Astrocyte (in vitro differentiated cells and primary cell): ENCODE data around the gene CYP8B1. TPM values are rescaled to one million over a fixed set of nuclear protein-coding genes. Genes with fewer than 3 reads are reported as not detected.
A peak's percentile ranks its signal among the peaks of the same experiment; 100 is the strongest.

Source experiments
- DNase-seq: peaks from one replicate; pipeline ENCODE4 v3.0.0-alpha.2; 2010; ENCODE audit warnings: low read depth
- FAIRE-seq: peaks from 2 replicates; lab custom pipeline; 2011; peaks lifted over from hg19 to GRCh38; lab: Jason Lieb, UNC
- H2AFZ ChIP-seq: 2 replicates; pipeline ENCODE4 v1.6.0; 2012; ENCODE audit warnings: low read depth, low read length, inconsistent platforms
- H3K27ac ChIP-seq: 2 replicates; pipeline ENCODE4 v1.5.1; 2011; ENCODE audit warnings: low read depth, low read length, inconsistent platforms
- H3K27me3 ChIP-seq: 2 replicates; pipeline ENCODE4 v1.6.0; 2011; ENCODE audit warnings: low read length, inconsistent platforms; ENCODE audit not compliant: insufficient read depth
- H3K36me3 ChIP-seq: 2 replicates; pipeline ENCODE4 v1.5.1; 2011; ENCODE audit warnings: low read length, inconsistent platforms; ENCODE audit not compliant: insufficient read depth
- H3K4me1 ChIP-seq: 2 replicates; pipeline ENCODE4 v1.5.1; 2011; ENCODE audit warnings: low read length, inconsistent platforms; ENCODE audit not compliant: insufficient read depth
- H3K4me2 ChIP-seq: 2 replicates; pipeline ENCODE4 v1.6.0; 2012; ENCODE audit warnings: low read length, inconsistent platforms
- H3K4me3 ChIP-seq: 2 replicates; pipeline ENCODE4 v1.5.1; 2011; ENCODE audit warnings: low read depth, mild to moderate bottlenecking, low read length, inconsistent platforms; ENCODE audit not compliant: insufficient read depth
- H3K79me2 ChIP-seq: 2 replicates; pipeline ENCODE4 v1.6.0; 2012; ENCODE audit warnings: mild to moderate bottlenecking, low read length, inconsistent platforms; ENCODE audit not compliant: insufficient read depth
- H3K9ac ChIP-seq: 2 replicates; pipeline ENCODE4 v1.6.0; 2012; ENCODE audit warnings: mild to moderate bottlenecking, low read length, inconsistent platforms
- H3K9me3 ChIP-seq: 2 replicates; pipeline ENCODE4 v1.5.1; 2012; ENCODE audit warnings: low read depth, mild to moderate bottlenecking, low read length, inconsistent platforms; ENCODE audit not compliant: insufficient read depth
- H4K20me1 ChIP-seq: 2 replicates; pipeline ENCODE4 v1.6.0; 2012; ENCODE audit warnings: low read length, inconsistent platforms; ENCODE audit not compliant: insufficient read depth
- H3K27ac Mint-ChIP-seq: one replicate; pipeline ENCODE4 v1.8.0; 2021; ENCODE audit warnings: mild to moderate bottlenecking, mixed read lengths; ENCODE audit not compliant: unreplicated experiment
- H3K27me3 Mint-ChIP-seq: one replicate; pipeline ENCODE4 v1.8.0; 2021; ENCODE audit warnings: low read depth, mixed read lengths; ENCODE audit not compliant: unreplicated experiment
- H3K36me3 Mint-ChIP-seq: one replicate; pipeline ENCODE4 v1.8.0; 2021; ENCODE audit warnings: low read depth, mixed read lengths; ENCODE audit not compliant: unreplicated experiment
- H3K4me1 Mint-ChIP-seq: one replicate; pipeline ENCODE4 v1.8.0; 2021; ENCODE audit warnings: low read depth, mixed read lengths; ENCODE audit not compliant: unreplicated experiment
- H3K4me3 Mint-ChIP-seq: one replicate; pipeline ENCODE4 v1.8.0; 2021; ENCODE audit warnings: mild to moderate bottlenecking, moderate library complexity, mixed read lengths; ENCODE audit not compliant: unreplicated experiment
- H3K9me3 Mint-ChIP-seq: one replicate; pipeline ENCODE4 v1.8.0; 2021; ENCODE audit warnings: mild to moderate bottlenecking, mixed read lengths; ENCODE audit not compliant: unreplicated experiment
- CTCF ChIP-seq: IDR thresholded peaks from 2 replicates; pipeline ENCODE4 v1.5.1; 2011; ENCODE audit warnings: low read depth, mild to moderate bottlenecking, inconsistent platforms, low read length, moderate library complexity; ENCODE audit not compliant: insufficient read depth
- EZH2 ChIP-seq: IDR thresholded peaks from 2 replicates; pipeline ENCODE4 v1.6.1; 2012; ENCODE audit warnings: mild to moderate bottlenecking, low read length, inconsistent platforms; ENCODE audit not compliant: insufficient read depth
- total RNA-seq: library from RNA; stranded (reverse); gene quantifications from 2 replicates; pipeline ENCODE4 v1.2.1, GENCODE V29; 2021

Gene CYP8B1
- total RNA-seq, 1 donor from 2014 or later: not detected

GRCh38 chr3:42841332-42841731, 34.3 kb downstream of the CYP8B1 start:
- no peaks in the 10 kb centered on the region for H3K9me3 ChIP-seq
- H3K79me2 ChIP-seq: no peaks in the 10 kb centered on the region
- H3K27ac ChIP-seq: no peak overlapping the region
- Mint-ChIP-seq H3K27ac (no peak overlapping the region), H3K9me3 (no peaks in the 10 kb centered on the region), H3K4me3 (no peak overlapping the region), H3K27me3 (peaks cover 9% of the 10 kb centered on the region), H3K36me3 (no peaks in the 10 kb centered on the region), H3K4me1 (peaks cover 16% of the 10 kb centered on the region)
- H3K4me3 ChIP-seq: no peak overlapping the region
- H4K20me1 ChIP-seq: no peaks in the 10 kb centered on the region
- H3K4me1 ChIP-seq: no peaks in the 10 kb centered on the region
- no peak overlapping the region for H2AFZ ChIP-seq
- FAIRE-seq (no peak), DNase-seq (no peak)
- no peak for TF ChIP-seq EZH2
- no peak for TF ChIP-seq CTCF
- no peak overlapping the region for H3K4me2 ChIP-seq
- no peaks in the 10 kb centered on the region for H3K36me3 ChIP-seq
- no peaks in the 10 kb centered on the region for H3K27me3 ChIP-seq
- H3K9ac ChIP-seq: no peak overlapping the region

- no peak overlapping the region for H2AFZ ChIP-seq
- H4K20me1 ChIP-seq: no peaks in the 10 kb centered on the region
- Mint-ChIP-seq H3K4me3 (no peak overlapping the region), H3K36me3 (no peaks in the 10 kb centered on the region), H3K4me1 (peaks cover 11% of the 10 kb centered on the region), H3K9me3 (peaks cover 3% of the 10 kb centered on the region), H3K27ac (no peak overlapping the region), H3K27me3 (peaks cover 19% of the 10 kb centered on the region)
- H3K4me1 ChIP-seq: no peaks in the 10 kb centered on the region
- H3K9me3 ChIP-seq: no peaks in the 10 kb centered on the region
- DNase-seq (peak; percentile 37), FAIRE-seq (no peak)
- peak overlapping the region; percentile 11 for H3K4me2 ChIP-seq
- no peaks in the 10 kb centered on the region for H3K79me2 ChIP-seq
- no peak overlapping the region for H3K4me3 ChIP-seq
- TF ChIP-seq EZH2 (no peak), CTCF (peak; percentile 65)
- H3K36me3 ChIP-seq: no peaks in the 10 kb centered on the region
- H3K27me3 ChIP-seq: no peaks in the 10 kb centered on the region
- no peak overlapping the region for H3K9ac ChIP-seq
- no peak overlapping the region for H3K27ac ChIP-seq
These were observed 36.1 kb downstream of the CYP8B1 start for GRCh38 chr3:42839616-42840015.

DNA sequence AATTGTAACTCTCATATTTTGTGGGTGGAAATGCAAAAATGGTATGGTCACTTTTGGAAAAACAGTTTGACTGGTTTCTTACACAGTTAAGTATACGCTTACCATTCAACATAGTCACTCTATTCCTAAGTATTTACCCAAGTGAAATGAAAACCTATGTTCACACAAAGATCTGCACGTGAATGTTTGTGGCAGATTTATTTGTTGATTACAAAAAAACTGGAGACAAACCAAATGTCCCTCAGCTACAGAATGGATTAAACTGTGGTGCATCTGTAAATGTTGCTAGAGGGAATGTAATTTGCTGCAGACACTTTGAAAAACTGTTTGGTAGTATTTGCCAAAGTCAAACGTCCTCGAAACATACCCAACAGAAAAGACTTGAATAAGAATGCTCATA, 37.1 kb downstream of the CYP8B1 start:
- no peak overlapping the region for H3K4me2 ChIP-seq
- Mint-ChIP-seq H3K27me3 (peaks cover 19% of the 10 kb centered on the region), H3K4me3 (no peak overlapping the region), H3K36me3 (no peaks in the 10 kb centered on the region), H3K4me1 (peaks cover 3% of the 10 kb centered on the region), H3K9me3 (peaks cover 3% of the 10 kb centered on the region), H3K27ac (no peak overlapping the region)
- no peak overlapping the region for H3K27ac ChIP-seq
- H3K79me2 ChIP-seq: no peaks in the 10 kb centered on the region
- H3K36me3 ChIP-seq: no peaks in the 10 kb centered on the region
- no peak for TF ChIP-seq EZH2
- TF ChIP-seq CTCF: no peak
- DNase-seq: no peak
- H3K9me3 ChIP-seq: no peaks in the 10 kb centered on the region
- no peak overlapping the region for H2AFZ ChIP-seq
- H3K27me3 ChIP-seq: no peaks in the 10 kb centered on the region
- no peak overlapping the region for H3K9ac ChIP-seq
- FAIRE-seq: no peak
- no peak overlapping the region for H3K4me3 ChIP-seq
- H3K4me1 ChIP-seq: no peaks in the 10 kb centered on the region
- H4K20me1 ChIP-seq: no peaks in the 10 kb centered on the region
